HepG2 (cell line): ENCODE data around the gene ANKRD65. TPM values are rescaled to one million over a fixed set of nuclear protein-coding genes. Genes with fewer than 3 reads are reported as not detected.

Experiments
- ATAC-seq: fragments of 200-7000 bp; cut with Tn5 transposase; 3 replicates; pipeline ENCODE4 v1.9.1; 2020; ENCODE audit warnings: mild to moderate bottlenecking, moderate library complexity
- BruUV-seq: library from RNA; stranded (reverse); fragments of 400-500 nt; replicated peaks from 2 replicates; lab custom pipeline; 2021; lab: Mats Ljungman, UMichigan
- CTCF ChIA-PET: fragments of 300-600 bp; formaldehyde crosslinking; extraction: SDS; loops from one replicate; lab custom pipeline; 2021; ENCODE audit warnings: low total read pairs, inconsistent platforms, low intra/inter-chr PET ratio; lab: Yijun Ruan, JAX
- POLR2A ChIA-PET: fragments of 350-600 bp; sonication (Branson Sonifier 250); formaldehyde crosslinking; loops from one replicate; lab custom pipeline; 2020; ENCODE audit warnings: antibody characterized with exemption, inconsistent platforms; lab: Yijun Ruan, JAX
- DNase-seq: peaks from one replicate; pipeline ENCODE4 v3.0.0-alpha.2; 2015; ENCODE audit warnings: low spot score
- FAIRE-seq: peaks from 3 replicates; lab custom pipeline; 2011; peaks lifted over from hg19 to GRCh38; lab: Jason Lieb, UNC
- H2AFZ ChIP-seq: one replicate; pipeline ENCODE4 v1.6.1; 2011; ENCODE audit warnings: low read length, inconsistent platforms
- H3K27ac ChIP-seq: fragments of 300-600 bp; 3 replicates; pipeline ENCODE4 v1.8.0; 2011; ENCODE audit warnings: mixed run types, mild to moderate bottlenecking, mixed read lengths, low read length, inconsistent platforms; ENCODE audit not compliant: insufficient read depth; ENCODE audit errors: extremely low read length
- H3K27me3 ChIP-seq, 2 experiments: fragments of 200-600 bp in 1 of 2; 2 replicates in 1 of 2; 3 replicates in 1 of 2; pipeline versions ENCODE4 v1.6.0 to v1.8.0; 2011; ENCODE audit warnings: low read length in 2 of 2, mild to moderate bottlenecking in 2 of 2, moderate library complexity in 2 of 2, inconsistent platforms in 1 of 2; ENCODE audit not compliant: insufficient read depth in 2 of 2, control insufficient read depth in 1 of 2
- H3K36me3 ChIP-seq, 2 experiments: fragments of 200-600 bp in 1 of 2; replicated peaks in 1 of 2; 2 replicates in 1 of 2; 3 replicates in 1 of 2; pipeline versions ENCODE4 v1.5.1 to v1.8.0; 2011; ENCODE audit warnings: low read length in 2 of 2, inconsistent platforms in 1 of 2; ENCODE audit not compliant: insufficient read depth in 2 of 2, control insufficient read depth in 1 of 2
- H3K4me1 ChIP-seq: 2 replicates; pipeline ENCODE4 v1.5.1; 2012; ENCODE audit warnings: low read length, inconsistent platforms; ENCODE audit not compliant: insufficient read depth
- H3K4me2 ChIP-seq: 2 replicates; pipeline ENCODE4 v1.6.0; 2011; ENCODE audit warnings: low read depth, low read length, inconsistent platforms
- H3K4me3 ChIP-seq, 3 experiments: fragments of 200-600 bp in 1 of 3; sonication (generic), shearing (Covaris generic) in 1 of 3; replicated peaks in 1 of 3; 2 replicates each; pipeline ENCODE4 v1.5.1; 2011 to 2016; ENCODE audit warnings: low read length in 3 of 3, inconsistent platforms in 2 of 3, low read depth in 2 of 3, mild to moderate bottlenecking in 2 of 3, control low read depth in 1 of 3, mixed read lengths in 1 of 3; ENCODE audit not compliant: insufficient read depth in 1 of 3
- H3K79me2 ChIP-seq: one replicate; pipeline ENCODE4 v1.6.1; 2011; ENCODE audit warnings: low read length, inconsistent platforms; ENCODE audit not compliant: insufficient read depth
- H3K9ac ChIP-seq: 2 replicates; pipeline ENCODE4 v1.6.0; 2011; ENCODE audit warnings: mild to moderate bottlenecking, low read depth, low read length, inconsistent platforms; ENCODE audit not compliant: insufficient read depth
- H3K9me3 ChIP-seq: 2 replicates; pipeline ENCODE4 v1.5.1; 2012; ENCODE audit warnings: mild to moderate bottlenecking, low read length
- H4K20me1 ChIP-seq: 2 replicates; pipeline ENCODE4 v1.6.0; 2011; ENCODE audit warnings: inconsistent platforms, mild to moderate bottlenecking, low read length, moderate library complexity; ENCODE audit not compliant: insufficient read depth
- AGO1 ChIP-seq: fragments of 200-400 bp; formaldehyde crosslinking; IDR thresholded peaks from 2 replicates; pipeline ENCODE4 v1.6.1; 2017; ENCODE audit warnings: mild to moderate bottlenecking, low read depth, low read length, moderate library complexity; ENCODE audit not compliant: poor library complexity, severe bottlenecking
- AGO2 ChIP-seq: fragments of 200-400 bp; formaldehyde crosslinking; optimal IDR thresholded peaks from 2 replicates; pipeline ENCODE3; 2017; ENCODE audit warnings: mild to moderate bottlenecking, low read depth, low read length, moderate library complexity
- FLYWCH1 ChIP-seq: sonication (generic); formaldehyde crosslinking; IDR thresholded peaks from 2 replicates; pipeline ENCODE4 v1.8.1; 2023; ENCODE audit warnings: mild to moderate bottlenecking, missing genetic modification reagents
- HNRNPK ChIP-seq: fragments of 200-400 bp; formaldehyde crosslinking; IDR thresholded peaks from 2 replicates; pipeline ENCODE4 v1.6.1; 2018; ENCODE audit warnings: low read length, low read depth, moderate library complexity, mild to moderate bottlenecking; ENCODE audit not compliant: poor library complexity, severe bottlenecking
- PCBP1 ChIP-seq: fragments of 200-400 bp; formaldehyde crosslinking; IDR thresholded peaks from 2 replicates; pipeline ENCODE4 v1.6.1; 2017; ENCODE audit warnings: mild to moderate bottlenecking, low read depth, low read length, borderline replicate concordance
- RAD51 ChIP-seq: fragments of 450-650 bp; IDR thresholded peaks from 2 replicates; pipeline ENCODE4 v1.6.1; 2016; ENCODE audit warnings: borderline replicate concordance
- RBFOX2 ChIP-seq: fragments of 200-400 bp; formaldehyde crosslinking; IDR thresholded peaks from 2 replicates; pipeline ENCODE4 v1.6.1; 2017; ENCODE audit warnings: low read depth, mild to moderate bottlenecking, low read length
- THAP9 ChIP-seq: sonication (generic); formaldehyde crosslinking; IDR thresholded peaks from 2 replicates; pipeline ENCODE4; 2020; ENCODE audit warnings: missing genetic modification reagents, mild to moderate bottlenecking, borderline replicate concordance
- ZFP90 ChIP-seq: sonication (generic); formaldehyde crosslinking; IDR thresholded peaks from 2 replicates; pipeline ENCODE4 v1.8.0; 2022; ENCODE audit warnings: missing genetic modification reagents, mild to moderate bottlenecking, inconsistent platforms, borderline replicate concordance
- ZNF205 ChIP-seq: IDR thresholded peaks from 2 replicates; pipeline ENCODE4 v1.6.1; 2018; ENCODE audit warnings: missing biosample characterization, missing genetic modification reagents
- ZNF230 ChIP-seq: sonication (generic); formaldehyde crosslinking; IDR thresholded peaks from 2 replicates; pipeline ENCODE4 v1.4.0; 2020; ENCODE audit warnings: mild to moderate bottlenecking, missing genetic modification reagents
- ZNF256 ChIP-seq: sonication (generic); formaldehyde crosslinking; conservative IDR thresholded peaks from 2 replicates; pipeline ENCODE4 v1.4.0; 2020; ENCODE audit warnings: missing genetic modification reagents
- ZNF615 ChIP-seq: sonication (generic); formaldehyde crosslinking; IDR thresholded peaks from 2 replicates; pipeline ENCODE4 v1.5.0; 2020; ENCODE audit warnings: mild to moderate bottlenecking, missing genetic modification reagents, borderline replicate concordance
- ZNF619 ChIP-seq: sonication (generic); formaldehyde crosslinking; IDR thresholded peaks from 2 replicates; pipeline ENCODE4 v1.4.0; 2020; ENCODE audit warnings: mild to moderate bottlenecking, missing genetic modification reagents
- ZNF772 ChIP-seq: sonication (generic); formaldehyde crosslinking; IDR thresholded peaks from 2 replicates; pipeline ENCODE4 v1.5.0; 2020; ENCODE audit warnings: mild to moderate bottlenecking, missing genetic modification reagents
- ZSCAN25 ChIP-seq: sonication (generic); formaldehyde crosslinking; IDR thresholded peaks from 2 replicates; pipeline ENCODE4 v1.8.0; 2022; ENCODE audit warnings: mild to moderate bottlenecking, missing genetic modification reagents
- WGBS: methylation state at CpG from one replicate; pipeline ENCODE4 v1.1.6; 2017; ENCODE audit warnings: low lambda C conversion rate; 5-methylcytosine and 5-hydroxymethylcytosine counted together
- in situ Hi-C: cut with HindIII; loops from 2 replicates; pipeline ENCODE4 v1.10.0; 2017; ENCODE audit warnings: low pct_unique_long_range_greater_than_20kb; ENCODE audit not compliant: extremely low pct_ligation_motif_present
- intact Hi-C: fragments of 100-400 bp; cut with micrococcal nuclease; formaldehyde crosslinking; loops from one replicate; pipeline ENCODE4 v1.10.0; 2022; ENCODE audit not compliant: unreplicated experiment
- polyA plus RNA-seq, 8 experiments: library from polyadenylated mRNA; depleted of rRNA in 3 of 8; stranded (reverse) in 7 of 8; unstranded in 1 of 8; fragments of >200 nt; fragmentation: Illumina TruSeq in 4 of 8; extraction: Trizol in 4 of 8; gene quantifications; 2 replicates each; pipeline versions ENCODE4 v1.2.1 to v1.2.3, GENCODE V29; 2011 to 2016; ENCODE audit warnings: low read depth in 4 of 8, missing spikeins in 1 of 8, mixed read lengths in 1 of 8; ENCODE audit not compliant: insufficient read depth in 1 of 8
- total RNA-seq, 5 experiments: library from RNA; depleted of rRNA; stranded (reverse); fragments of >200 nt; fragmentation: Illumina TruSeq; extraction: Trizol; gene quantifications; 2 replicates each; pipeline ENCODE4 v1.2.3, GENCODE V29; 2016; ENCODE audit warnings: low read depth in 1 of 5

The ANKRD65 gene
- total and polyA plus RNA-seq, 2 of the 13 experiments (the other 11 are each of a cell fraction or from before 2014, with no cell fraction given): 12.1 to 30.1 TPM

DNA sequence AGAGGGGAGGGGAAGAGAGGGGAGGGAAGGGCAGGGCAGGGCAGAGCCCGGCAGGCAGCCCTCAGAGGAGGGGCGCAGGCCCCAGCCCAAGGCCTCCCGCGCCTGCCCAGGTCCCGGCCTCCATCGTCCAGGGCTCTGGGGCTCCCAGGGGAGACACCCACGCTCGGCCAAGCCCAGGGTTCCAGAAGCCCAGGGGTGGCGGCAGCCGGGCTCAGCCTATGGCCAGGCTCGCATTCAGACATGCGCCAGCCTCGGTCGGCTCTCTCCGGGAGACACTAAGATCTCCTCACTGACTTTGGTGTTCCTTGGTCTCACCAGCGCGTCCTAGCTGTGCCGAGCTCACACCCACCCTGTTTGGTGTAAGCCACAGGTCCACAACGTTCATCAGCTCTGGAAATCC is 7.1 kb upstream of the ANKRD65 start:
- H4K20me1 ChIP-seq: no peaks in the 10 kb centered on the region
- no peak overlapping the region for H3K4me3 ChIP-seq
- FAIRE-seq: no peak
- WGBS: 78% methylated on average over 10 of the region's 19 CpGs
- no TSS peak for BruUV-seq
- no peaks in the 10 kb centered on the region for H3K36me3 ChIP-seq
- H3K79me2 ChIP-seq: no peaks in the 10 kb centered on the region
- no peak for DNase-seq
- H3K9me3 ChIP-seq: no peaks in the 10 kb centered on the region
- H3K27me3 ChIP-seq: no peaks in the 10 kb centered on the region
- in situ Hi-C loops: no loop called here
- no peak overlapping the region for H3K4me2 ChIP-seq
- ChIA-PET CTCF (no interaction called here), POLR2A (interaction anchor here (1.3 to 11.0 kb wide), 5 partner anchors 7 to 35 kb away, joined by 3 to 355 read pairs (median 76); partner anchors contain the start of genes ANKRD65, CCNL2 and MRPL20)
- ATAC-seq: no peak
- intact Hi-C loops: no loop called here
- no peak overlapping the region for H3K9ac ChIP-seq
- TF ChIP-seq PCBP1 (peak; percentile 93; the same call in 1 of the 2 replicates), AGO1 (peak; percentile 97), HNRNPK (peak; percentile 99), ZSCAN25 (peak; percentile 89), RBFOX2 (peak; percentile 73), ZFP90 (no peak), AGO2 (peak; percentile 96), FLYWCH1 (CRISPR knock-in tag) (no peak)
- H3K4me1 ChIP-seq: peaks cover 50% of the 10 kb centered on the region
- no peak overlapping the region for H3K27ac ChIP-seq
- H2AFZ ChIP-seq: no peak overlapping the region

DNA sequence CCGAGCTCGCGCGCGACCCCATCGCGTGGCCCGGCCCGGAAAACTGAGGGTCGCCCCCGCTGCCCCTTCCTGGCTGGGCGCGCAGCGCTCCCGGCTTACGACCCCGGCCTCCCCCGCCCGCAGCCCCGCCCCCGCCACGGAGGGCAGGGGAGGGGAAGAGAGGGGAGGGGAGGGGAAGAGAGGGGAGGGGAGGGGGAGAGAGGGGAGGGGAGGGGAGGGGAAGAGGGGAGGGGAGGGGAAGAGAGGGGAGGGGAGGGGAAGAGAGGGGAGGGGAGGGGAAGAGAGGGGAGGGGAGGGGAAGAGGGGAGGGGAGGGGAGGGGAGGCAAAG is 6.7 kb upstream of the ANKRD65 start:
- Histone ChIP-seq H3K27me3 (no peaks in the 10 kb centered on the region), H4K20me1 (no peaks in the 10 kb centered on the region), H3K9ac (no peak overlapping the region), H3K36me3 (no peaks in the 10 kb centered on the region)
- WGBS: 96% methylated on average over 22 of the region's 22 CpGs
- FAIRE-seq: no peak
- TF ChIP-seq ZNF772 (CRISPR knock-in tag) (no peak), ZNF205 (CRISPR knock-in tag) (no peak), ZNF619 (no peak), ZNF230 (CRISPR knock-in tag) (no peak), ZNF615 (CRISPR knock-in tag) (no peak), RAD51 (no peak), THAP9 (CRISPR knock-in tag) (no peak), ZNF256 (CRISPR knock-in tag) (no peak)
- TF ChIP-seq, all 625 proteins: peak for 0
- Histone ChIP-seq H3K4me1 (peaks cover 54% of the 10 kb centered on the region), H3K79me2 (no peaks in the 10 kb centered on the region), H2AFZ (no peak overlapping the region), H3K4me3 (no peak overlapping the region), H3K9me3 (no peaks in the 10 kb centered on the region), H3K27ac (no peak overlapping the region), H3K4me2 (no peak overlapping the region)
- DNase-seq (no peak), ATAC-seq (no peak)
- in situ Hi-C loops (no loop called here), intact Hi-C loops (no loop called here)
- CTCF ChIA-PET: no interaction called here
- POLR2A ChIA-PET: no interaction called here
- BruUV-seq: no TSS peak
